PFSK-1 (cell line): Measurements from ENCODE around the gene METTL16.

Experiments used
- FOXP2 ChIP-seq: optimal IDR thresholded peaks from 2 replicates; pipeline ENCODE3; 2011; ENCODE audit warnings: borderline replicate concordance, control low read depth, inconsistent platforms; ENCODE audit not compliant: insufficient read depth; ENCODE audit errors: extremely low read length, extremely low read depth
- POLR2AphosphoS5 ChIP-seq: IDR thresholded peaks from 2 replicates; pipeline ENCODE4 v1.6.1; 2012; ENCODE audit warnings: low read depth, mild to moderate bottlenecking, control low read depth, low read length, moderate library complexity
- REST ChIP-seq, 2 experiments: IDR thresholded peaks; 2 replicates each; pipeline versions ENCODE4 v1.6.1 to v1.8.0; 2011 to 2012; ENCODE audit warnings: low read depth in 2 of 2, low read length in 2 of 2, control low read depth in 1 of 2, inconsistent platforms in 1 of 2, mild to moderate bottlenecking in 1 of 2, moderate library complexity in 1 of 2; ENCODE audit not compliant: insufficient read depth in 1 of 2
- SIN3A ChIP-seq: IDR thresholded peaks from 2 replicates; pipeline ENCODE4 v1.6.1; 2012; ENCODE audit warnings: mild to moderate bottlenecking, low read length, moderate library complexity, borderline replicate concordance; ENCODE audit not compliant: insufficient read depth
- TAF1 ChIP-seq: IDR thresholded peaks from 2 replicates; pipeline ENCODE4 v1.6.1; 2012; ENCODE audit warnings: low read length, control low read depth, borderline replicate concordance; ENCODE audit not compliant: insufficient read depth

The METTL16 gene

GRCh38 chr17:2503627-2504026 is 8.1 kb downstream of the METTL16 start:
- TF ChIP-seq POLR2AphosphoS5 (no peak), REST (IDR thresholded peaks at IDR 0.05; ENCODE audit: insufficient read depth in 1 of 2, low read depth in 2 of 2, low read length in 2 of 2) (no peak), FOXP2 (no peak), SIN3A (no peak), TAF1 (no peak)

- TF ChIP-seq POLR2AphosphoS5, result no peak
- TF ChIP-seq SIN3A, result no peak
- TF ChIP-seq FOXP2, result no peak
- no peak for TF ChIP-seq TAF1
- no peak for TF ChIP-seq REST (IDR thresholded peaks at IDR 0.05; ENCODE audit: insufficient read depth in 1 of 2, low read depth in 2 of 2, low read length in 2 of 2)
Observed at GRCh38 chr17:2502871-2503580, 8.7 kb downstream of the METTL16 start.

- no peak for TF ChIP-seq FOXP2
Observed at GRCh38 chr17:2500446-2500845, 11.2 kb downstream of the METTL16 start.

- no peak for TF ChIP-seq SIN3A
- TF ChIP-seq REST (IDR thresholded peaks at IDR 0.05; ENCODE audit: insufficient read depth in 1 of 2, low read depth in 2 of 2, low read length in 2 of 2), result no peak
- no peak for TF ChIP-seq TAF1
- TF ChIP-seq POLR2AphosphoS5, result no peak
- TF ChIP-seq FOXP2, result no peak
Observed at GRCh38 chr17:2487306-2487705, 24.4 kb downstream of the METTL16 start.

GRCh38 chr17:2485970-2486369 is 25.7 kb downstream of the METTL16 start:
- TF ChIP-seq REST (IDR thresholded peaks at IDR 0.05; ENCODE audit: insufficient read depth in 1 of 2, low read depth in 2 of 2, low read length in 2 of 2) (no peak), SIN3A (no peak), FOXP2 (no peak), POLR2AphosphoS5 (no peak), TAF1 (no peak)

- TF ChIP-seq REST (IDR thresholded peaks at IDR 0.05; ENCODE audit: insufficient read depth in 1 of 2, low read depth in 2 of 2, low read length in 2 of 2) (no peak), POLR2AphosphoS5 (no peak), FOXP2 (no peak), SIN3A (no peak)
Observed at GRCh38 chr17:2485543-2485942, 26.1 kb downstream of the METTL16 start.
